ENCODE measurements around the gene SYNE1.

SYNE1 gene

DNA sequence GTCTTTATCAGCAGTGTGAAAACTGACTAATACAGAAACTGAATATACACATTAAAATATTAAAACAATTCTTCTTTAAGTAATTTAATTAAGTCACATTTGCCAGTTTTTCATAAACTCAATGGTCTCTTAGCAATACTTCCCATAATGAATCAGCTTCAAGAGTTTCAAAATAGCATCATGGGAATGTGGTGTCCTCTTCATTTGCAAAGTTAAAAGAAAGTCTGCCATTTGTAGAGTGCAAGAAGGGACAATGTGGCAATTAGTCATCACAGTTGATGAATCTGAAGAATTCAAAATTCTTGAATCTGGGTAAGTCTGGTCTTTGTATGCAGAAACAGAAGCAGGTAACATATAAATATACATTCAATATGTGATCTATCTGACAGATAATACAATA lies 38.7 kb downstream of the SYNE1 start:
- Histone ChIP-seq H3K4me3 (ENCODE audit: low read length) (no peak overlapping the region), H3K4ac (ENCODE audit: low read depth, low read length) (no peak overlapping the region), H2BK15ac (replicated peaks; ENCODE audit: low read depth) (no peak overlapping the region), H2BK120ac (ENCODE audit: low read depth, low read length) (no peak overlapping the region), H4K8ac (ENCODE audit: low read depth, low read length) (no peak overlapping the region), H3K9ac (ENCODE audit: low read length) (no peak overlapping the region), H3K23ac (ENCODE audit: low read length) (no peak overlapping the region), H3K56ac (ENCODE audit: low read length) (no peak overlapping the region), H3K4me1 (ENCODE audit: control insufficient read depth, low read depth, low read length) (no peaks in the 10 kb centered on the region), H3K27me3 (ENCODE audit: insufficient read depth, low read length, poor library complexity) (no peaks in the 10 kb centered on the region), H4K5ac (ENCODE audit: low read length) (no peak overlapping the region), H3K36me3 (ENCODE audit: control insufficient read depth, insufficient read depth, low read length) (no peaks in the 10 kb centered on the region), H2BK5ac (ENCODE audit: low read length) (no peak overlapping the region), H3K27ac (ENCODE audit: low read depth, low read length) (no peak overlapping the region), H2AK5ac (ENCODE audit: low read length) (no peak overlapping the region), H3K79me2 (ENCODE audit: control insufficient read depth, insufficient read depth, low read length) (no peaks in the 10 kb centered on the region), H3K79me1 (ENCODE audit: low read length) (no peaks in the 10 kb centered on the region), H3K4me2 (ENCODE audit: low read length) (no peak overlapping the region), H3K18ac (ENCODE audit: low read length) (no peak overlapping the region)
- no peak for DNase-seq

- no peak overlapping the region for H2BK120ac ChIP-seq (ENCODE audit: low read depth, low read length)
- H3K79me1 ChIP-seq (ENCODE audit: low read length) = no peaks in the 10 kb centered on the region
- no peak overlapping the region for H3K23ac ChIP-seq (ENCODE audit: low read length)
- no peak overlapping the region for H3K18ac ChIP-seq (ENCODE audit: low read length)
- H3K56ac ChIP-seq (ENCODE audit: low read length) = no peak overlapping the region
- no CpG with 5 or more reads among the region's 2 CpGs for WGBS (ENCODE audit: extremely low coverage, insufficient coverage, low lambda C conversion rate)
- H3K27ac ChIP-seq (ENCODE audit: low read depth, low read length) = no peak overlapping the region
- H3K36me3 ChIP-seq (ENCODE audit: control insufficient read depth, insufficient read depth, low read length) = no peaks in the 10 kb centered on the region
- no peak overlapping the region for H3K4me3 ChIP-seq (ENCODE audit: low read length)
- no peak overlapping the region for H3K4ac ChIP-seq (ENCODE audit: low read depth, low read length)
- no peak overlapping the region for H4K8ac ChIP-seq (ENCODE audit: low read depth, low read length)
- DNase-seq = no peak
- H3K79me2 ChIP-seq (ENCODE audit: control insufficient read depth, insufficient read depth, low read length) = no peaks in the 10 kb centered on the region
- no peak overlapping the region for H3K4me2 ChIP-seq (ENCODE audit: low read length)
- no peak overlapping the region for H3K9ac ChIP-seq (ENCODE audit: low read length)
- H3K4me1 ChIP-seq (ENCODE audit: control insufficient read depth, low read depth, low read length) = no peaks in the 10 kb centered on the region
- no peak overlapping the region for H2BK5ac ChIP-seq (ENCODE audit: low read length)
- no peak overlapping the region for H2BK15ac ChIP-seq (replicated peaks; ENCODE audit: low read depth)
- H2AK5ac ChIP-seq (ENCODE audit: low read length) = no peak overlapping the region
- H3K27me3 ChIP-seq (ENCODE audit: insufficient read depth, low read length, poor library complexity) = no peaks in the 10 kb centered on the region
- H4K5ac ChIP-seq (ENCODE audit: low read length) = no peak overlapping the region
Measured at GRCh38 chr6:152596726-152597125, 40.4 kb downstream of the SYNE1 start.

GRCh38 chr6:152595499-152595898 lies 41.7 kb downstream of the SYNE1 start:
- no CpG with 5 or more reads among the region's 4 CpGs for WGBS (ENCODE audit: extremely low coverage, insufficient coverage, low lambda C conversion rate)
- no peak overlapping the region for H3K56ac ChIP-seq (ENCODE audit: low read length)
- peak; percentile 48 for DNase-seq

DNA sequence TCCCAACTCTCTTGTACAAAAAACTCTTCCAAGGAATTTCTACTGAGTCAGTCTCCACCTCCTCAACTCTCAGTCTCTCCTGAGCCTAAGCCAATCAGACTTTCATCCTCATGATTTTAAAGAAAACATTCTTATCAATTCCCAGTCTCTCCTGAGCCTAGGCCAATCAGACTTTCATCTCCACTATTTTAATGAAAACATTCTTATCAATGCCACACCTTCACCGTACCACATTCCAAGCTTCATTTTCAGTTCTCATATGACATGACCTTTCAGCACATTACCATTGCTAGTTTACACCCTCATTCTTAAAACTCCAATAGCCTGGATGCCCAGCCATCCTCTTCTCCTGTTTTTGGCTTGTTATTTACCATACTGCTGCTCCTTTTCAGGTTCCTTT lies 42.5 kb downstream of the SYNE1 start:
- no peak overlapping the region for H4K5ac ChIP-seq (ENCODE audit: low read length)
- no peak overlapping the region for H3K4me2 ChIP-seq (ENCODE audit: low read length)
- DNase-seq = no peak
- no peak overlapping the region for H2BK15ac ChIP-seq (replicated peaks; ENCODE audit: low read depth)
- H3K36me3 ChIP-seq (ENCODE audit: control insufficient read depth, insufficient read depth, low read length) = no peaks in the 10 kb centered on the region
- no peak overlapping the region for H3K27ac ChIP-seq (ENCODE audit: low read depth, low read length)
- no peaks in the 10 kb centered on the region for H3K79me1 ChIP-seq (ENCODE audit: low read length)
- no peak overlapping the region for H2BK5ac ChIP-seq (ENCODE audit: low read length)
- no peak overlapping the region for H3K9ac ChIP-seq (ENCODE audit: low read length)
- 100% methylated on average over 1 of the region's 1 CpG for WGBS (ENCODE audit: extremely low coverage, insufficient coverage, low lambda C conversion rate)
- no peaks in the 10 kb centered on the region for H3K79me2 ChIP-seq (ENCODE audit: control insufficient read depth, insufficient read depth, low read length)
- no peak overlapping the region for H3K4ac ChIP-seq (ENCODE audit: low read depth, low read length)
- no peak overlapping the region for H4K8ac ChIP-seq (ENCODE audit: low read depth, low read length)
- H3K23ac ChIP-seq (ENCODE audit: low read length) = no peak overlapping the region
- H3K18ac ChIP-seq (ENCODE audit: low read length) = no peak overlapping the region
- no peaks in the 10 kb centered on the region for H3K4me1 ChIP-seq (ENCODE audit: control insufficient read depth, low read depth, low read length)
- H3K4me3 ChIP-seq (ENCODE audit: low read length) = no peak overlapping the region
- no peaks in the 10 kb centered on the region for H3K27me3 ChIP-seq (ENCODE audit: insufficient read depth, low read length, poor library complexity)
- H2BK120ac ChIP-seq (ENCODE audit: low read depth, low read length) = no peak overlapping the region
- no peak overlapping the region for H3K56ac ChIP-seq (ENCODE audit: low read length)
- no peak overlapping the region for H2AK5ac ChIP-seq (ENCODE audit: low read length)

More at GRCh38 chr6:152595499-152595898, 41.7 kb downstream of the SYNE1 start:
- H3K27ac ChIP-seq (ENCODE audit: low read depth, low read length) = no peak overlapping the region
- H3K4me3 ChIP-seq (ENCODE audit: low read length) = no peak overlapping the region
- no peak overlapping the region for H2AK5ac ChIP-seq (ENCODE audit: low read length)
- no peaks in the 10 kb centered on the region for H3K36me3 ChIP-seq (ENCODE audit: control insufficient read depth, insufficient read depth, low read length)
- no peak overlapping the region for H3K9ac ChIP-seq (ENCODE audit: low read length)
- H3K4me1 ChIP-seq (ENCODE audit: control insufficient read depth, low read depth, low read length) = no peaks in the 10 kb centered on the region
- H3K79me1 ChIP-seq (ENCODE audit: low read length) = no peaks in the 10 kb centered on the region
- no peak overlapping the region for H4K8ac ChIP-seq (ENCODE audit: low read depth, low read length)
- no peak overlapping the region for H3K23ac ChIP-seq (ENCODE audit: low read length)
- H2BK5ac ChIP-seq (ENCODE audit: low read length) = no peak overlapping the region
- no peaks in the 10 kb centered on the region for H3K79me2 ChIP-seq (ENCODE audit: control insufficient read depth, insufficient read depth, low read length)
- H3K4me2 ChIP-seq (ENCODE audit: low read length) = no peak overlapping the region
- no peak overlapping the region for H3K18ac ChIP-seq (ENCODE audit: low read length)
- no peak overlapping the region for H4K5ac ChIP-seq (ENCODE audit: low read length)
- no peak overlapping the region for H3K4ac ChIP-seq (ENCODE audit: low read depth, low read length)
- H3K27me3 ChIP-seq (ENCODE audit: insufficient read depth, low read length, poor library complexity) = no peaks in the 10 kb centered on the region
- no peak overlapping the region for H2BK15ac ChIP-seq (replicated peaks; ENCODE audit: low read depth)
- H2BK120ac ChIP-seq (ENCODE audit: low read depth, low read length) = no peak overlapping the region

DNA sequence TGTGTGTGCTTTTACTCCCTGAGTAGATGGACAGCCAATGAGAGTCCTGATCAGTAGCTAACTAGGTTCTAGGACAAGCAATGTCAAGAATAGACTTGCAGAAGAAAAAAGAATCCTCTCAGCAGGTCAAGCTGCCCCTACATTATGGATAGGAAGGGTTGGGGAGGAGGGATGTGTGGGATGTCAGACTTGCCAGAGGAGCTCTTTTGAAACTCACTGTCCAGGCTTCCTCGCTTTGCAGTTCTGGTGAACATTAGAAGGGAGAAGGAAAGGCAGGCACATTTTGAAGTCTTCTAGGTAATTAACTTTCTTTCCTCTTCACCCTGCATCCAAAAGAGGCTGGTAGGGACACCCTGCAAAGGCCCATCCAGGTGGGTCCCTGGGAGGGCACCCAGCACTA lies 48.7 kb downstream of the SYNE1 start:
- no peak overlapping the region for H4K5ac ChIP-seq (ENCODE audit: low read length)
- no peak overlapping the region for H3K4me2 ChIP-seq (ENCODE audit: low read length)
- H3K36me3 ChIP-seq (ENCODE audit: control insufficient read depth, insufficient read depth, low read length) = no peaks in the 10 kb centered on the region
- no peak overlapping the region for H3K9ac ChIP-seq (ENCODE audit: low read length)
- H3K56ac ChIP-seq (ENCODE audit: low read length) = no peak overlapping the region
- no peak overlapping the region for H2BK15ac ChIP-seq (replicated peaks; ENCODE audit: low read depth)
- H2BK5ac ChIP-seq (ENCODE audit: low read length) = no peak overlapping the region
- no peaks in the 10 kb centered on the region for H3K79me1 ChIP-seq (ENCODE audit: low read length)
- peak overlapping the region; percentile 40 for H3K18ac ChIP-seq (ENCODE audit: low read length)
- no peak overlapping the region for H3K23ac ChIP-seq (ENCODE audit: low read length)
- H3K27ac ChIP-seq (ENCODE audit: low read depth, low read length) = no peak overlapping the region
- H3K4ac ChIP-seq (ENCODE audit: low read depth, low read length) = no peak overlapping the region
- H4K8ac ChIP-seq (ENCODE audit: low read depth, low read length) = no peak overlapping the region
- no peak overlapping the region for H2BK120ac ChIP-seq (ENCODE audit: low read depth, low read length)
- H3K4me3 ChIP-seq (ENCODE audit: low read length) = no peak overlapping the region
- no peaks in the 10 kb centered on the region for H3K4me1 ChIP-seq (ENCODE audit: control insufficient read depth, low read depth, low read length)
- H3K79me2 ChIP-seq (ENCODE audit: control insufficient read depth, insufficient read depth, low read length) = no peaks in the 10 kb centered on the region
- no peaks in the 10 kb centered on the region for H3K27me3 ChIP-seq (ENCODE audit: insufficient read depth, low read length, poor library complexity)
- WGBS (ENCODE audit: extremely low coverage, insufficient coverage, low lambda C conversion rate) = no CpG with 5 or more reads among the region's 1 CpG
- H2AK5ac ChIP-seq (ENCODE audit: low read length) = no peak overlapping the region
- DNase-seq = no peak

GRCh38 chr6:152587473-152587872 lies 49.7 kb downstream of the SYNE1 start:
- Histone ChIP-seq H3K9ac (ENCODE audit: low read length) (no peak overlapping the region), H3K27ac (ENCODE audit: low read depth, low read length) (no peak overlapping the region), H3K4me1 (ENCODE audit: control insufficient read depth, low read depth, low read length) (no peaks in the 10 kb centered on the region), H3K79me2 (ENCODE audit: control insufficient read depth, insufficient read depth, low read length) (no peaks in the 10 kb centered on the region), H2BK120ac (ENCODE audit: low read depth, low read length) (no peak overlapping the region), H3K36me3 (ENCODE audit: control insufficient read depth, insufficient read depth, low read length) (no peaks in the 10 kb centered on the region), H3K4me3 (ENCODE audit: low read length) (no peak overlapping the region), H3K27me3 (ENCODE audit: insufficient read depth, low read length, poor library complexity) (no peaks in the 10 kb centered on the region), H3K79me1 (ENCODE audit: low read length) (no peaks in the 10 kb centered on the region), H2BK15ac (replicated peaks; ENCODE audit: low read depth) (no peak overlapping the region), H2AK5ac (ENCODE audit: low read length) (no peak overlapping the region), H3K18ac (ENCODE audit: low read length) (no peak overlapping the region), H4K8ac (ENCODE audit: low read depth, low read length) (no peak overlapping the region), H3K56ac (ENCODE audit: low read length) (no peak overlapping the region), H4K5ac (ENCODE audit: low read length) (no peak overlapping the region), H2BK5ac (ENCODE audit: low read length) (no peak overlapping the region), H3K4me2 (ENCODE audit: low read length) (no peak overlapping the region), H3K23ac (ENCODE audit: low read length) (no peak overlapping the region), H3K4ac (ENCODE audit: low read depth, low read length) (no peak overlapping the region)
- no peak for DNase-seq
- WGBS (ENCODE audit: extremely low coverage, insufficient coverage, low lambda C conversion rate) = no CpG with 5 or more reads among the region's 1 CpG
